GM12878 (cell line): Measurements from ENCODE around the gene GIMAP7. TPM values are rescaled to one million over a fixed set of nuclear protein-coding genes. Genes with fewer than 3 reads are reported as not detected.

Source experiments
- ATAC-seq: fragments of 200-7000 bp; cut with Tn5 transposase; 3 replicates; pipeline ENCODE4 v1.9.1; 2020; ENCODE audit warnings: mild to moderate bottlenecking, moderate library complexity
- BruUV-seq: library from RNA; stranded (reverse); fragments of 400-500 nt; replicated peaks from 2 replicates; lab custom pipeline; 2021; lab: Mats Ljungman, UMichigan
- CTCF ChIA-PET: fragments of 300-600 bp; sonication (Branson Sonifier 250); formaldehyde crosslinking; extraction: SDS; loops from one replicate; lab custom pipeline; 2021; ENCODE audit warnings: inconsistent platforms; lab: Yijun Ruan, JAX
- POLR2A ChIA-PET: fragments of 350-600 bp; formaldehyde crosslinking; extraction: SDS; loops from one replicate; lab custom pipeline; 2021; ENCODE audit warnings: inconsistent platforms; lab: Charles Lee
- RAD21 ChIA-PET: fragments of 300-600 bp; sonication (Branson Sonifier 250); formaldehyde crosslinking; loops from one replicate; lab custom pipeline; 2023; ENCODE audit warnings: antibody characterized with exemption; ENCODE audit not compliant: unreplicated experiment; lab: Charles Lee
- SMC1A ChIA-PET: fragments of 300-600 bp; sonication (Branson Sonifier 250); formaldehyde crosslinking; loops from one replicate; lab custom pipeline; 2023; ENCODE audit not compliant: unreplicated experiment, uncharacterized antibody; lab: Charles Lee
- DNase-seq: peaks from one replicate; pipeline ENCODE4 v3.0.0-alpha.2; 2011; ENCODE audit warnings: low read depth, low spot score
- FAIRE-seq: peaks from 3 replicates; lab custom pipeline; 2011; peaks lifted over from hg19 to GRCh38; lab: Jason Lieb, UNC
- H2AFZ ChIP-seq: 2 replicates; pipeline ENCODE4 v1.6.0; 2011; ENCODE audit warnings: low read depth, low read length, control low read depth; ENCODE audit not compliant: control insufficient read depth
- H3K27ac ChIP-seq: 2 replicates; pipeline ENCODE4 v1.5.1; 2011; ENCODE audit warnings: control low read depth; ENCODE audit not compliant: control insufficient read depth, insufficient read depth
- H3K27me3 ChIP-seq, 2 experiments: replicated peaks in 1 of 2; 2 replicates each; pipeline versions ENCODE4 v1.6.0 to v1.6.1; 2011; ENCODE audit warnings: low read length in 1 of 2; ENCODE audit not compliant: control insufficient read depth in 2 of 2, insufficient read depth in 2 of 2
- H3K36me3 ChIP-seq, 2 experiments: 2 replicates each; pipeline ENCODE4 v1.5.1; 2011; ENCODE audit warnings: low read length in 1 of 2; ENCODE audit not compliant: control insufficient read depth in 2 of 2, insufficient read depth in 2 of 2
- H3K4me1 ChIP-seq: 2 replicates; pipeline ENCODE4 v1.6.1; 2011; ENCODE audit warnings: mild to moderate bottlenecking, low read length, moderate library complexity, mixed read lengths; ENCODE audit not compliant: control insufficient read depth, insufficient read depth
- H3K4me2 ChIP-seq: 2 replicates; pipeline ENCODE4 v1.6.0; 2011; ENCODE audit warnings: control low read depth; ENCODE audit not compliant: control insufficient read depth, insufficient read depth
- H3K4me3 ChIP-seq: fragments of 200-600 bp; sonication (generic); 2 replicates; pipeline ENCODE4 v1.5.1; 2016
- H3K79me2 ChIP-seq: 2 replicates; pipeline ENCODE4 v1.6.0; 2011; ENCODE audit warnings: low read length; ENCODE audit not compliant: control insufficient read depth, insufficient read depth
- H3K9ac ChIP-seq: 2 replicates; pipeline ENCODE4 v1.8.0; 2011; ENCODE audit warnings: low read length, control low read depth, mixed read lengths; ENCODE audit not compliant: control insufficient read depth, insufficient read depth
- H3K9me3 ChIP-seq: replicated peaks from 3 replicates; pipeline ENCODE4 v1.5.1; 2011; ENCODE audit warnings: mild to moderate bottlenecking, low read length; ENCODE audit not compliant: control insufficient read depth, insufficient read depth
- H4K20me1 ChIP-seq: 2 replicates; pipeline ENCODE4 v1.6.0; 2011; ENCODE audit not compliant: control insufficient read depth, insufficient read depth
- CBX5 ChIP-seq: sonication (generic); IDR thresholded peaks from 2 replicates; pipeline ENCODE4 v1.6.1; 2016; ENCODE audit warnings: low read depth, moderate library complexity, mild to moderate bottlenecking, inconsistent platforms
- CTCF ChIP-seq, 3 experiments: IDR thresholded peaks in 2 of 3; conservative IDR thresholded peaks in 1 of 3; 2 replicates each; pipeline ENCODE4 v1.5.1; 2011; ENCODE audit warnings: low read depth in 3 of 3, low read length in 3 of 3, mild to moderate bottlenecking in 3 of 3, control low read depth in 2 of 3, moderate library complexity in 2 of 3, inconsistent platforms in 1 of 3, mixed read lengths in 1 of 3; ENCODE audit not compliant: control insufficient read depth in 2 of 3, insufficient read depth in 1 of 3; ENCODE audit errors: extremely low read depth in 1 of 3
- DPF2 ChIP-seq: fragments of 450-650 bp; IDR thresholded peaks from 2 replicates; pipeline ENCODE4 v1.6.1; 2017; ENCODE audit warnings: mild to moderate bottlenecking
- EP300 ChIP-seq, 2 experiments: fragments of 150-350 bp in 1 of 2; IDR thresholded peaks; 2 replicates each; pipeline ENCODE4 v1.6.1; 2011 to 2012; ENCODE audit warnings: low read depth in 2 of 2, low read length in 2 of 2, borderline replicate concordance in 1 of 2, improper control_type of control experiment in 1 of 2, inconsistent platforms in 1 of 2; ENCODE audit not compliant: control insufficient read depth in 1 of 2
- ETV6 ChIP-seq, 2 experiments: fragments of 450-650 bp in 1 of 2; IDR thresholded peaks in 1 of 2; conservative IDR thresholded peaks in 1 of 2; 2 replicates each; pipeline ENCODE4 v1.6.1; 2014; ENCODE audit warnings: antibody characterized with exemption in 1 of 2, borderline replicate concordance in 1 of 2, low read depth in 1 of 2, mild to moderate bottlenecking in 1 of 2, moderate library complexity in 1 of 2
- FOXM1 ChIP-seq: IDR thresholded peaks from 2 replicates; pipeline ENCODE4 v1.6.1; 2012; ENCODE audit warnings: low read depth, mild to moderate bottlenecking, inconsistent platforms, low read length, moderate library complexity
- IRF3 ChIP-seq: fragments of 450-650 bp; IDR thresholded peaks from 2 replicates; pipeline ENCODE4 v1.6.1; 2014; ENCODE audit warnings: mild to moderate bottlenecking
- MYB ChIP-seq: fragments of 150-350 bp; IDR thresholded peaks from 2 replicates; pipeline ENCODE4 v1.6.1; 2014; ENCODE audit warnings: mild to moderate bottlenecking, low read depth, low read length, borderline replicate concordance
- NKRF ChIP-seq: fragments of 450-650 bp; conservative IDR thresholded peaks from 2 replicates; pipeline ENCODE4 v1.6.1; 2017; ENCODE audit warnings: mild to moderate bottlenecking, moderate library complexity
- PAX5 ChIP-seq: IDR thresholded peaks from 2 replicates; pipeline ENCODE4 v1.6.1; 2011; ENCODE audit warnings: low read depth, low read length, borderline replicate concordance
- PAX8 ChIP-seq: fragments of 450-650 bp; IDR thresholded peaks from 2 replicates; pipeline ENCODE4 v1.6.1; 2017; ENCODE audit warnings: mild to moderate bottlenecking, moderate library complexity
- RAD21 ChIP-seq: IDR thresholded peaks from 2 replicates; pipeline ENCODE4 v1.6.1; 2011; ENCODE audit warnings: mild to moderate bottlenecking, low read depth, low read length, moderate library complexity; ENCODE audit not compliant: insufficient read depth
- RCOR1 ChIP-seq: conservative IDR thresholded peaks from 2 replicates; pipeline ENCODE4 v1.6.1; 2012; ENCODE audit warnings: low read depth, low read length, improper control_type of control experiment
- SIX5 ChIP-seq: IDR thresholded peaks from 2 replicates; pipeline ENCODE4 v1.6.1; 2011; ENCODE audit warnings: mild to moderate bottlenecking, low read depth, low read length, moderate library complexity; ENCODE audit not compliant: severe bottlenecking
- SP1 ChIP-seq: IDR thresholded peaks from one replicate; pipeline ENCODE4 v1.6.1; 2011; ENCODE audit warnings: low read depth, low read length
- SREBF1 ChIP-seq: IDR thresholded peaks from 2 replicates; pipeline ENCODE4 v1.6.1; 2012; ENCODE audit warnings: mild to moderate bottlenecking, low read length
- TCF12 ChIP-seq: IDR thresholded peaks from 2 replicates; pipeline ENCODE4 v1.6.1; 2011; ENCODE audit warnings: low read depth, mild to moderate bottlenecking, low read length
- TCF7 ChIP-seq: IDR thresholded peaks from 2 replicates; pipeline ENCODE4 v1.6.1; 2014; ENCODE audit warnings: antibody characterized with exemption, borderline replicate concordance
- ZNF207 ChIP-seq: fragments of 450-650 bp; IDR thresholded peaks from 2 replicates; pipeline ENCODE4 v1.6.1; 2014; ENCODE audit warnings: antibody characterized with exemption, mild to moderate bottlenecking, borderline replicate concordance
- WGBS: methylation state at CpG from one replicate; pipeline ENCODE4 v1.1.6; 2016; ENCODE audit warnings: low lambda C conversion rate; ENCODE audit not compliant: insufficient replicate concordance, insufficient coverage; ENCODE audit errors: missing lambda C conversion rate; 5-methylcytosine and 5-hydroxymethylcytosine counted together
- in situ Hi-C: fragments of 300-500 bp; cut with MboI; formaldehyde crosslinking; loops from 9 replicates; pipeline ENCODE4 v1.14.3; 2018; ENCODE audit warnings: mixed read lengths
- intact Hi-C: fragments of 100-400 bp; cut with micrococcal nuclease; formaldehyde crosslinking; loops from one replicate; pipeline ENCODE4 v1.14.2; 2022; ENCODE audit not compliant: unreplicated experiment
- polyA plus RNA-seq, 11 experiments: library from polyadenylated mRNA; depleted of rRNA in 4 of 11; unstranded in 6 of 11; stranded (reverse) in 5 of 11; fragments of >200 nt; fragmentation: Nextera tagmentation in 4 of 11; fragmentation: Illumina TruSeq in 1 of 11; extraction: Ambion mirVana in 4 of 11; extraction: Trizol in 1 of 11; gene quantifications; 1 replicate in 1 of 11; 2 replicates in 10 of 11; pipeline versions ENCODE4 v1.2.1 to v1.2.3, GENCODE V29; 2011 to 2016; ENCODE audit warnings: inconsistent platforms in 2 of 11, missing spikeins in 2 of 11, low read depth in 1 of 11
- total RNA-seq, 4 experiments: library from RNA; depleted of rRNA in 3 of 4; stranded (reverse); fragments of >200 nt in 3 of 4; fragmentation: Illumina TruSeq in 1 of 4; extraction: Trizol in 1 of 4; gene quantifications; 2 replicates each; pipeline versions ENCODE4 v1.2.1 to v1.2.3, GENCODE V29; 2013 to 2021

The GIMAP7 gene
- total and polyA plus RNA-seq, 10 of the 15 experiments (the other 5 are each of a cell fraction or from before 2014, with no cell fraction given): 2.7 to 16.6 (median 5.4) TPM

- no peak for TF ChIP-seq MYB
- TF ChIP-seq, all 136 proteins: peak for 0
These were observed 42.8 kb upstream of the GIMAP7 start (continued) for GRCh38 chr7:150471886-150472285.

- WGBS: 94% methylated on average over 7 of the region's 7 CpGs
- no peak overlapping the region for H3K4me3 ChIP-seq
- FAIRE-seq: no peak
- no peak overlapping the region for H3K9ac ChIP-seq
- ATAC-seq: no peak
- no peak overlapping the region for H2AFZ ChIP-seq
- H3K4me2 ChIP-seq: no peak overlapping the region
- in situ Hi-C loops: no loop called here
- H3K27me3 ChIP-seq: no peaks in the 10 kb centered on the region
- CTCF ChIA-PET: no interaction called here
- POLR2A ChIA-PET: no interaction called here
- no TSS peak for BruUV-seq
- RAD21 ChIA-PET: no interaction called here
- H3K4me1 ChIP-seq: no peaks in the 10 kb centered on the region
- H3K36me3 ChIP-seq: peaks cover 2 to 7% of the 10 kb centered on the region in 2 experiments; a peak in 2 of 4 replicates
- SMC1A ChIA-PET: interaction anchor here (1.3 to 1.5 kb wide), 2 partner anchors 13 to 281 kb away, joined by 3 to 4 read pairs; no protein-coding TSS in a partner anchor
- no peaks in the 10 kb centered on the region; the same call in 2 of the 3 replicates for H3K9me3 ChIP-seq
- intact Hi-C loops: no loop called here
- no peaks in the 10 kb centered on the region for H3K79me2 ChIP-seq
- DNase-seq: no peak
- H4K20me1 ChIP-seq: no peaks in the 10 kb centered on the region
- no peak overlapping the region for H3K27ac ChIP-seq
- TF ChIP-seq CTCF (IDR thresholded peaks at IDR 0.05 in 2 of 3, conservative IDR thresholded peaks at IDR 0.05 in 1 of 3; ENCODE audit: control insufficient read depth in 2 of 3, extremely low read depth in 1 of 3, insufficient read depth in 1 of 3, low read depth in 3 of 3, low read length in 3 of 3) (no peak), PAX5 (no peak), FOXM1 (no peak), TCF12 (no peak), DPF2 (no peak), TCF7 (no peak), PAX8 (no peak), IRF3 (no peak), NKRF (no peak), SP1 (no peak), ZNF207 (no peak), CBX5 (no peak), ETV6 (conservative IDR thresholded peaks at IDR 0.05 in 1 of 2, IDR thresholded peaks at IDR 0.05 in 1 of 2; ENCODE audit: borderline replicate concordance in 1 of 2, low read depth in 1 of 2) (no peak), SREBF1 (no peak), RAD21 (no peak), RCOR1 (no peak), SIX5 (no peak), EP300 (IDR thresholded peaks at IDR 0.05; ENCODE audit: borderline replicate concordance in 1 of 2, control insufficient read depth in 1 of 2, low read depth in 2 of 2, low read length in 2 of 2) (no peak)
These were observed 40.8 kb upstream of the GIMAP7 start for GRCh38 chr7:150473902-150474301.
